GM18519 (cell line): ENCODE data around the gene PEAK1.
"Not testable (repeated sequence)": the region's sequence is repeated elsewhere in the genome, so short reads cannot be mapped to it uniquely, and the experiment has no call there.

Source experiments
- ATAC-seq: cut with Tn5 transposase; IDR thresholded peaks from one replicate; pipeline ENCODE4 v1.9.1; 2021; ENCODE audit warnings: mild to moderate bottlenecking, moderate library complexity; ENCODE audit not compliant: unreplicated experiment, low FRiP score

PEAK1 gene

DNA sequence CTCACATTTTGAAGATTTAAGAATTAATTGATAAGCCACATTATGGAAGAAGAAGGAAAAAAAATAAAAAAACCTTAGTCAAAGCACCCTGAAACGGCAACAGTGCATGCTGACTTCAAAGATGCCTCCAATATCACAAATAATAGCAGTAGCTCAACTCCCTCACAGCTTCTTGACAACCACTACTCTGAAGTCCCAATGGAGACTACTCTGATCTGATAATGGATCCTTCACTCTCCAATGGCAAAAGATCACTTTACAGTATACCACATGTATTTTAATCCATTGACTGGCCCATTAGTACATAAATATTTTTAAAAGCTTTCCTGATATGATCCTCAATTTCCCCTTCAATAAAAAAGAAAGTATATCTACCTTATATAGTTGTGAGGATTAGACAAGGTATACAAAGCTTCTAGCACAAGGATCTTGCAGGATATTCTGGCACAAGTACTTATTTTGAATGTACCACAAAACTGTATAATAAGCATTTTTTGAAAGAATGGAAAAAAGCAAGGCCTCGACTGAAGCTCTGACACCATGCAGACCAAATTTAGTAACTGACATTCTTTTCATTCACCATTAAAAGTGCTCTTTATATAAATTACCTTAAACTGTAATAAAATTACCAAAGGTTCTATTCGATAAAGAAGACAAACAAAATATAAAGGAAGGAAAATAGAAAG, 91.9 kb downstream of the PEAK1 start:
- ATAC-seq, result no peak

DNA sequence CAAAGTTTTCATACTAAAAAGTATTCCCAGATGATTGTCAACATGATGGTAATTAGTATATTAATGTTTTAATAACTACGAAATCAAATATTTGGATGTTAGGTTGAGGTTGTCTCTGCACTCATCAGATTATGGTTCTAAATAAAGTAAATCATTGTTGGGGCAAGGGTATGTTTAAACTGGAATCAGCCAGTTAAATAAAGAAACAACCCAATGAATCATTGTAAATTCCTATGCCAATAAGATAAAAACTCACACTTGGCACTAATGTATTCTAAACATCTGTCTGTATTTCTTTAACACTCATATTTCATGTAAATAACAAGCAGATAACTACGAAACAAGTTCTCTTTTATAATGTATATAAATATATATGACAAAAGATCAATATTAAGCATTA, 92.7 kb downstream of the PEAK1 start:
- ATAC-seq, result no peak

DNA sequence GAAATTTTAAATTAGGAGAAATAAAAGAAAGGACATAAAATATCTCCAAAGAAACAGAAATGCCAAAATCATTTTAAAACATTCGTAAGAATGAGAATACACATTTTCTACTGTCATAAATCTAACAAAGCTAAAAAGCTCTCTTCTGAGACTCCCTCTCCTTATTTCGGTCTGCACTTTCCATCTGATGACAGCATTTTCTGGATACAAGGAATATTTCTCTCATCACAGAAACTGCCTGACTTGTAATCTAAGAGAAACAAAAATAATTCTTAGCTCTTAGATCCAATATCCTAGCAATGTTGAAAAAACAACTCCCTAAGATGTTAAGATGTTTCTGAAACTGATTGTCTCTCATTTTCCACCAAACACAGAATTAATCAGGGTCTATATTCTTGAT, 93.5 kb downstream of the PEAK1 start:
- no peak for ATAC-seq

DNA sequence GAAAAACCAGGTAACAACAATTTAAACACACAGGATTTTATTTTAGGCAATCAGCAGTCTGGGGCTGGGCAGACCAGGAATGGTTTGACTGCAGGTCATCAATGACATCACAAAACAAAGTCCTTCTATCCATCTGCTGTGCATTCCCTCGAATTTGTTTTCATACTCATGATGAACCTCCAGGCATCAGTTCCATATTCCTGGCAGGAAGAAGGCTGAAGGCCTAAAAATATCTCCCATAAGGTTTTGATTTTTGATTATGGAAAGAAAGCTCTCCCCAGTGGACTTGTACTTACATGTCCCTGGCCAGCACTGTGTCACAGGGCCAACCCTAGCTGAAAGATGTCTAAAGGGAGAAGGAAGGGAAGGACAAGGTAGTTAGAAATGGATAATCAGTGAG, 107.4 kb downstream of the PEAK1 start:
- no peak for ATAC-seq

DNA sequence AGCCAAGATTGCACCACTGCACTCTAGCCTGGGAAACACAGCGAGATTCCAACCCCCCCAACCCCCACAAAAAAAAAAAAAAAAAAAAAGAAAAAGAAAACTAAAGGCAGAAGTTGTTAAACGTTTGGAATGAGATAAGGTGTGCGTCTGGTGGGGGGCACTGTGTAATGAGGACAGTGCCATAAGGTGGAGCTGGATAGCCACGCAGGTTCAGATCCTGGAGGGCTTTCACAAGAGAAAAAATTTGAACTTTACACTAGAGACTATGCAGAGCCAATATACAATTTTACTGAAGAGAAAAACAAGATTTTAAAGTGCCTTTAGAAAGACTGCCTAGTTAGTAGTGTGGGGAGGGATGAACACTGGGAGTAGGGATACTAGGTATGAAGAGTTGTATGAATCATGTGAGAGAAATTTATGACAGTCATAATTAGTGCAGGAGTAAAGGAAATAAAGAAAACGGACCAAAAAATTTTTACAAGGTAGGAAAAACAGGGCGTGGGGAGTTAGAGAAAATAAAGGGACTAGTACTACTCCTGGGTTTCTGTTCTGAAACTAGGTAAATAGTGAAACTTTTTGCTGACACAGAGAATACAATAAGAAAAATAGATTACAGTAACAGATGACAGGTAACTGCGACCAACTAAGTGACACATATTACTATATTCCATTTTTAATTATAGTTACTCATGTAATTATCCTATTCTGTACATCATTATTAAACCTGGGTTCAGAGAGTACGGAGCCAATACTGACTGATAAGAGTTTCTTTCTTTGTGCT, 108.1 kb downstream of the PEAK1 start:
- no peak for ATAC-seq

- ATAC-seq, result no peak
Measured at GRCh38 chr15:77311020-77311419, 108.9 kb downstream of the PEAK1 start.

- ATAC-seq, result no peak
Measured at GRCh38 chr15:77309392-77309791, 110.5 kb downstream of the PEAK1 start.

- no peak for ATAC-seq
Measured at GRCh38 chr15:77305953-77306352, 114.0 kb downstream of the PEAK1 start.

- ATAC-seq, result no peak
Measured at GRCh38 chr15:77296773-77297337, 123.0 kb downstream of the PEAK1 start.

GRCh38 chr15:77295446-77295845, 124.5 kb downstream of the PEAK1 start:
- ATAC-seq, result no peak

GRCh38 chr15:77292969-77293558, 126.8 kb downstream of the PEAK1 start:
- no peak for ATAC-seq

DNA sequence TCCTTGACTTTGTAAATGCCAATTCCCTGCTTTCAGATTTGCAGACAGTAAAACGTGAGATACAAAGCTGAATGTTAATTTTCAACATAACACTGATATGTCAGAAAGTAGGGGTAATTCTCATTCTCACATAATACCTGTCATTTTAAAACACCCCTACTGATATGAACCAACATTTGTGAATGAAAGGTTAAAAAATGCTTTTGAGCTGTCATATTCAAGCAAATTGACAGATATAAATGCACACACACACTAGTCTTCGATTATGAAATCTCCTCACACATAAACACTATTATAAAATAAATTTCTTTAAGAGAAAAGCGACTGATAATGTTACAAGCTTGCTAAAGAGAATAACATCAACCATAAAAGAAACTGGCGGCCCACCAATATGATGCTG, 128.8 kb downstream of the PEAK1 start:
- ATAC-seq, result no peak

DNA sequence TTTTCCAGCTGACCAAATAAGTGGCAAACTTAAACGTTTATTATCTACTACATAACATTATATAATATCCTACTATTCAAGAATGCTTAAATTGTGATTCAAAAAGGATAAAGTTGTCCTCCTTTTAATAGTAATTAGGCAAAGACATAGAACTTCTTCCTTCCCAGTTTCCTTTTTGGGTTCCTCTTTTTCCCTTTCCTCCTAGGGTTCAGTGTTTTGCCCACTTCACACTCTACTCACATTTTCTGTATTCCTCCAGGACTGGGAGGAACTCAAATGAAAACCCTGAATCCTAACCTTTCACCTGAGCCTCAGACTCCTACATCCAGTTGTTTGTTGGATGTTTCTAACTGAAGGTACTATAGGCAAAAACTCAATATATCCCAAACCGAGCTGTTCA, 132.5 kb downstream of the PEAK1 start:
- no peak for ATAC-seq

DNA sequence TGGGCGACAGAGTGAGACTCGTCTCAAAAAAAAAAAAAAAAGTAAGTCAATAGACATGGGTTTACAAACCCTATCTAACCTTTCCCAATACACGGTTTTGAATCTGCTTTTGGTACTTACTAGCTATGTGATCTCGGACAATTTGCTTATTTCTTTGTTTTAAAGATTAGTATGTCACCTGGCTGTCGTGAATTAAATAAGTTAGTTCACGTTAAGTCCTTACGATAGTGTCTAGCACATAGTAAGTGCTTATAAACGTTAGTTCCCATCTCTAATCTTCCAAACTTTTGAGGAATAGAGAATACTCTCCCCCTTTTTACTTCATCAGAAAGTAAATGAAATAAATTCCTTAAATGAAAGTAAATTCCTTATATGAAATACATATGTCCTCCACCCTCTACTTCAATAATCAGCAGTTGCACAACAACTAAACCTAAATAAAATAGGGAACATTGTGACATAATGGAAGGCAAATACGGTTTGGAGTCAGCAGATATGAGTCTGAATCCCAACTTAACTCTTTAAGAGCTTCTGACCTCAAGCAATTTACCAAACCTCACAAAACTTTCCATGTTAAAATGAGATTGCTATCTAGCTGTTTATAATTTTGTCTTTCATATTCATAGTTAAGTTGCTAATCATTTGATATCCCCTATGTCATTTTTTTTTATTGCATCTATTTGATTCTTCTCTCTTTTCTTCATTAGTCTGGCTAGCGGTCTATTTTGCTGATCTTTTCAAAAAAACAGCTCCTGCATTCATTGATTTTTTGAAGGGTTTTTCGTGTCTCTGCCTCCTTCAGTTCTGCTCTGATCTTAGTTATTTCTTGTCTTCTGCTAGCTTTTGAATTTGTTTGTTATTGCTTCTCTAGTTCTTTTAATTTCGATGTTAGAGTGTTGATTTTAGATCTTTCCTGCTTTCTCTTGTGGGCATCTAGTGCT, 134.6 kb downstream of the PEAK1 start:
- ATAC-seq, result no peak

DNA sequence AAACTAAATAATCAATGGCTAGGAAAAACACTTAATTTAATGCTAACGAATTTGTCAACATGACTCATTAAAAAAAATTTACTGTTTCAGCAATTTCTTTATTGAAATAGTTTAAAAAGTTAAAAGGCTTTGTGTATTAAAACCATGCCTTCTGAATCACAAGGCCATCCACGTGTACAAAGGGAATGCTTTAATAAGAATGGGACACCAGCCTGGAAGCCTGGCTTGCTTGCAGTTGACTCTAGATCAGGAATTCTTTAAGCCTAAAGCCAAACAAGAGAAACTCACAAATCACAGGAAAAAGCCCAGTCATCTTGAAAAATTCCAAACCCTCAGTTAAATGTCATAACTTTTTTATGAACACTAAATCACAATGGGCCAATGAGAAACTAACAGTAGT, 137.6 kb downstream of the PEAK1 start:
- ATAC-seq, result no peak

DNA sequence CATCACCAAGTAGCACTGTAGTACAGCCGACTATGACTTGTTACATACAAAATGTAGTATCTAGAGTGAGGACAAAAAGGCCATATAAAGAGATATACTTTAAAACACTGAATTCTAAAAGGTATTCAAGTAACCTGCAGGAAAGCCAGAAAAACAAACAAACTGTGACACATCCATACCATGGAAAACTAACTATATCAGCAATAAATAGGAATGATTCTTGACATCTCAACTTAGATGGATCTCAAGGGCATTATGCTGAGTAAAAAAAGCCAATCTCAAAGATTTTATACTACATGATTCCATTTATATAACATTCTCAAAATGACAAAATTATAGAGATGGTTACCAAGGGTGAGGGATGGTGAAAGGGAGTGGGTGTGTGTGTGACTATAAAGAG, 143.0 kb downstream of the PEAK1 start:
- ATAC-seq, result no peak

DNA sequence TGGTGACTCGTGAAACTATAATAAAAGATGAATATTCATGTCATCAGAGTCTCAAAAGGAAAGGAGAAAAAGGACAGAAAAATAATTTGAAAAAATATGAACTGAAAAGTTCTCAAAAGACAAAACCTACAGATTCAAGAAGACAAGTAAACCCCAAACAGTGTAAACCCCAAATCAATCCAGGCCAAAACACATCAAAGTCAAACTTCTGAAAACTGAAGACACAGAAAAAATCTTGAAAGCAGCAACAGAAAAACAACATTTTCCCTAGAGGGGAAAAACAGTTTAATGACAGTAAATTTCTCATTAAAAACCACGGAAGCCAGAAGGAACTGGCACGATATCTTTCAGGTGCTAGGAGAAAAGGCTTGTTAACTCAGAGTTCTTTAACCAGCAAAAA, 143.8 kb downstream of the PEAK1 start:
- no peak for ATAC-seq

DNA sequence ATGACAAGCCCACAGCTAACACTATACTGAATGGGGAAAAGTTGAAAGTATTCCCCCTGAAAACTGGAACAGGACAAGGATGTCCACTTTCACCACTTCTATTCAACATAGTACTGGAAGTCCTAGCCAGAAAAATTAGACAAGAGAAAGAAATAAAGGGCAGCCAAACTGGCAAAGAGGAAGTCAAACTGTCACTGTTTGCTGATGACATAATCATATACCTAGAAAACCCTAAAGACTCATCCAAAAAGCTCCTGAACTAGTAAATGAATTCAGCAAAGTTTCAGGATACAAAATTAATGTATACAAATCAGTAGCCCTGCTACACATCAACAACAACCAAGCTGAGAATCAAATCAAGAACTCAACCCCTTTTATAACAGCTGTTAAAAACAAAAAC, 146.8 kb downstream of the PEAK1 start:
- not testable (repeated sequence) for ATAC-seq

- no peak for ATAC-seq
Measured at GRCh38 chr15:77266708-77267386, 153.1 kb downstream of the PEAK1 start.

DNA sequence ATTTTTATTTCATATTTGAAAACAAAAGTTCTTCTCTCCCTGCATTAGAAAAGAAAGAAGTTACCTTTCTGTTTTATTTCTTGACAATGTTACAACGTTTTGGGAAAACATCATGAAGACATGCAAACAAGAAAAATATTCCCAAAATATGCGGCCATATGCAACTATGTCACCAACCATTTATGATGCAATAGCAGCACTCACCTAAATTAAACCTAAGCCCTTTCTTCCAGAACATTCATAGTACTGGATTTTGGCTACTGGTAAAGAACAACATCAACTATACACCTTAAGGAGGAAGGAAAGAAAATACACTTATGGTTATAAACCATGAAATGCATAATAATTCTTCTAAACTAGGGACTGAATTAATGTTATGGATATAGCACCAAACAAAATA, 164.5 kb downstream of the PEAK1 start:
- no peak for ATAC-seq
